Panc1 (cell line): ENCODE data around the gene FAM200B. TPM values are rescaled to one million over a fixed set of nuclear protein-coding genes. Genes with fewer than 3 reads are reported as not detected.

Source experiments
- ATAC-seq: fragments of 200-7000 bp; cut with Tn5 transposase; 2 replicates; pipeline ENCODE4 v1.9.1; 2020; ENCODE audit warnings: mild to moderate bottlenecking, moderate library complexity
- BruUV-seq: library from RNA; stranded (reverse); fragments of 400-500 nt; replicated peaks from 2 replicates; lab custom pipeline; 2021; lab: Mats Ljungman, UMichigan
- CTCF ChIA-PET: fragments of 300-600 bp; sonication (Branson Sonifier 250); formaldehyde crosslinking; loops from one replicate; lab custom pipeline; 2022; ENCODE audit warnings: antibody characterized with exemption; lab: Charles Lee
- POLR2A ChIA-PET: fragments of 300-600 bp; sonication (Branson Sonifier 250); formaldehyde crosslinking; loops from one replicate; lab custom pipeline; 2022; ENCODE audit warnings: antibody characterized with exemption; lab: Charles Lee
- DNase-seq: peaks from one replicate; pipeline ENCODE4 v3.0.0-alpha.2; 2010; ENCODE audit warnings: low read depth, low spot score
- H3K27ac ChIP-seq: 2 replicates; pipeline ENCODE4 v1.5.1; 2011; ENCODE audit warnings: mild to moderate bottlenecking, low read length, inconsistent platforms
- H3K27me3 ChIP-seq: fragments of 200-500 bp; sonication (Bioruptor generic); 2 replicates; pipeline ENCODE4 v1.6.0; 2014; ENCODE audit warnings: low read length, inconsistent platforms; ENCODE audit not compliant: control insufficient read depth, insufficient read depth
- H3K36me3 ChIP-seq: fragments of 200-500 bp; sonication (Bioruptor generic); 2 replicates; pipeline ENCODE4 v1.5.1; 2014; ENCODE audit warnings: inconsistent platforms, mild to moderate bottlenecking, low read length, moderate library complexity; ENCODE audit not compliant: control insufficient read depth, insufficient read depth
- H3K4me1 ChIP-seq: 2 replicates; pipeline ENCODE4 v1.5.1; 2011; ENCODE audit warnings: inconsistent platforms, mild to moderate bottlenecking, low read length, moderate library complexity; ENCODE audit not compliant: control insufficient read depth, insufficient read depth
- H3K4me3 ChIP-seq, 2 experiments: 2 replicates each; pipeline ENCODE4 v1.5.1; 2011 to 2012; ENCODE audit warnings: low read depth in 2 of 2, low read length in 2 of 2, mild to moderate bottlenecking in 2 of 2, inconsistent platforms in 1 of 2, moderate library complexity in 1 of 2
- H3K9me3 ChIP-seq: fragments of 200-500 bp; sonication (Bioruptor generic); 2 replicates; pipeline ENCODE4 v1.5.1; 2014; ENCODE audit warnings: low read depth, mild to moderate bottlenecking, inconsistent platforms, low read length, moderate library complexity; ENCODE audit not compliant: control insufficient read depth, insufficient read depth
- POLR2AphosphoS5 ChIP-seq: IDR thresholded peaks from 2 replicates; pipeline ENCODE4 v1.6.1; 2012; ENCODE audit warnings: mild to moderate bottlenecking, low read depth, low read length, moderate library complexity
- SIN3A ChIP-seq: IDR thresholded peaks from 2 replicates; pipeline ENCODE4 v1.6.1; 2012; ENCODE audit warnings: low read depth, mild to moderate bottlenecking, low read length, moderate library complexity, borderline replicate concordance; ENCODE audit not compliant: insufficient read depth
- TCF7L2 ChIP-seq: IDR thresholded peaks from 2 replicates; pipeline ENCODE4 v1.6.1; 2011; ENCODE audit warnings: mild to moderate bottlenecking, low read depth, low read length, inconsistent platforms
- in situ Hi-C: cut with HindIII; loops from 2 replicates; pipeline ENCODE4 v1.10.0; 2016; ENCODE audit warnings: low sequenced_read_pairs, low pct_unique_long_range_greater_than_20kb
- intact Hi-C: fragments of 100-400 bp; cut with micrococcal nuclease; formaldehyde crosslinking; loops from one replicate; pipeline ENCODE4 v1.10.0; 2022; ENCODE audit not compliant: unreplicated experiment
- total RNA-seq: library from RNA; stranded (reverse); gene quantifications from one replicate; pipeline ENCODE4 v1.2.1, GENCODE V29; 2021; ENCODE audit not compliant: unreplicated experiment
- TF ChIP-seq, protein P1 (sequence below): fragments of 450-650 bp; IDR thresholded peaks from 2 replicates; pipeline ENCODE4 v1.5.1; 2017; ENCODE audit warnings: mild to moderate bottlenecking
- TF ChIP-seq, protein P2 (sequence below), 2 experiments: IDR thresholded peaks; 2 replicates each; pipeline ENCODE4 v1.6.1; 2011 to 2012; ENCODE audit warnings: low read depth in 2 of 2, control low read depth in 1 of 2, low read length in 1 of 2, mild to moderate bottlenecking in 1 of 2, moderate library complexity in 1 of 2; ENCODE audit not compliant: insufficient read depth in 1 of 2

The FAM200B gene
- total RNA-seq, 1 experiment from 2014 or later = 15.2 TPM

GRCh38 chr4:15690020-15690809 lies 8.6 kb downstream of the FAM200B start:
- Histone ChIP-seq H3K27me3 (no peaks in the 10 kb centered on the region), H3K4me1 (no peaks in the 10 kb centered on the region), H3K27ac (no peak overlapping the region), H3K4me3 (no peak overlapping the region), H3K36me3 (peaks cover 12% of the 10 kb centered on the region; the same call in 1 of the 2 replicates), H3K9me3 (no peaks in the 10 kb centered on the region)
- POLR2A ChIA-PET = interaction anchor here (0.6 to 1.1 kb wide), 2 partner anchors 9 to 20 kb away, joined by 3 to 4 read pairs; partner anchors contain the start of gene FAM200B
- intact Hi-C loops (no loop called here), in situ Hi-C loops (no loop called here)
- no TSS peak for BruUV-seq
- no peak for TF ChIP-seq POLR2AphosphoS5
- TF ChIP-seq, protein P1, sequence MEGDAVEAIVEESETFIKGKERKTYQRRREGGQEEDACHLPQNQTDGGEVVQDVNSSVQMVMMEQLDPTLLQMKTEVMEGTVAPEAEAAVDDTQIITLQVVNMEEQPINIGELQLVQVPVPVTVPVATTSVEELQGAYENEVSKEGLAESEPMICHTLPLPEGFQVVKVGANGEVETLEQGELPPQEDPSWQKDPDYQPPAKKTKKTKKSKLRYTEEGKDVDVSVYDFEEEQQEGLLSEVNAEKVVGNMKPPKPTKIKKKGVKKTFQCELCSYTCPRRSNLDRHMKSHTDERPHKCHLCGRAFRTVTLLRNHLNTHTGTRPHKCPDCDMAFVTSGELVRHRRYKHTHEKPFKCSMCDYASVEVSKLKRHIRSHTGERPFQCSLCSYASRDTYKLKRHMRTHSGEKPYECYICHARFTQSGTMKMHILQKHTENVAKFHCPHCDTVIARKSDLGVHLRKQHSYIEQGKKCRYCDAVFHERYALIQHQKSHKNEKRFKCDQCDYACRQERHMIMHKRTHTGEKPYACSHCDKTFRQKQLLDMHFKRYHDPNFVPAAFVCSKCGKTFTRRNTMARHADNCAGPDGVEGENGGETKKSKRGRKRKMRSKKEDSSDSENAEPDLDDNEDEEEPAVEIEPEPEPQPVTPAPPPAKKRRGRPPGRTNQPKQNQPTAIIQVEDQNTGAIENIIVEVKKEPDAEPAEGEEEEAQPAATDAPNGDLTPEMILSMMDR = no peak
- TF ChIP-seq, protein P2, sequence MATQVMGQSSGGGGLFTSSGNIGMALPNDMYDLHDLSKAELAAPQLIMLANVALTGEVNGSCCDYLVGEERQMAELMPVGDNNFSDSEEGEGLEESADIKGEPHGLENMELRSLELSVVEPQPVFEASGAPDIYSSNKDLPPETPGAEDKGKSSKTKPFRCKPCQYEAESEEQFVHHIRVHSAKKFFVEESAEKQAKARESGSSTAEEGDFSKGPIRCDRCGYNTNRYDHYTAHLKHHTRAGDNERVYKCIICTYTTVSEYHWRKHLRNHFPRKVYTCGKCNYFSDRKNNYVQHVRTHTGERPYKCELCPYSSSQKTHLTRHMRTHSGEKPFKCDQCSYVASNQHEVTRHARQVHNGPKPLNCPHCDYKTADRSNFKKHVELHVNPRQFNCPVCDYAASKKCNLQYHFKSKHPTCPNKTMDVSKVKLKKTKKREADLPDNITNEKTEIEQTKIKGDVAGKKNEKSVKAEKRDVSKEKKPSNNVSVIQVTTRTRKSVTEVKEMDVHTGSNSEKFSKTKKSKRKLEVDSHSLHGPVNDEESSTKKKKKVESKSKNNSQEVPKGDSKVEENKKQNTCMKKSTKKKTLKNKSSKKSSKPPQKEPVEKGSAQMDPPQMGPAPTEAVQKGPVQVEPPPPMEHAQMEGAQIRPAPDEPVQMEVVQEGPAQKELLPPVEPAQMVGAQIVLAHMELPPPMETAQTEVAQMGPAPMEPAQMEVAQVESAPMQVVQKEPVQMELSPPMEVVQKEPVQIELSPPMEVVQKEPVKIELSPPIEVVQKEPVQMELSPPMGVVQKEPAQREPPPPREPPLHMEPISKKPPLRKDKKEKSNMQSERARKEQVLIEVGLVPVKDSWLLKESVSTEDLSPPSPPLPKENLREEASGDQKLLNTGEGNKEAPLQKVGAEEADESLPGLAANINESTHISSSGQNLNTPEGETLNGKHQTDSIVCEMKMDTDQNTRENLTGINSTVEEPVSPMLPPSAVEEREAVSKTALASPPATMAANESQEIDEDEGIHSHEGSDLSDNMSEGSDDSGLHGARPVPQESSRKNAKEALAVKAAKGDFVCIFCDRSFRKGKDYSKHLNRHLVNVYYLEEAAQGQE (IDR thresholded peaks at IDR 0.05; ENCODE audit: insufficient read depth in 1 of 2, low read depth in 2 of 2, low read length in 1 of 2) = no peak
- TF ChIP-seq TCF7L2 = no peak
- TF ChIP-seq SIN3A = no peak
- ATAC-seq (peak; percentile 76), DNase-seq (no peak)
- CTCF ChIA-PET = no interaction called here

DNA sequence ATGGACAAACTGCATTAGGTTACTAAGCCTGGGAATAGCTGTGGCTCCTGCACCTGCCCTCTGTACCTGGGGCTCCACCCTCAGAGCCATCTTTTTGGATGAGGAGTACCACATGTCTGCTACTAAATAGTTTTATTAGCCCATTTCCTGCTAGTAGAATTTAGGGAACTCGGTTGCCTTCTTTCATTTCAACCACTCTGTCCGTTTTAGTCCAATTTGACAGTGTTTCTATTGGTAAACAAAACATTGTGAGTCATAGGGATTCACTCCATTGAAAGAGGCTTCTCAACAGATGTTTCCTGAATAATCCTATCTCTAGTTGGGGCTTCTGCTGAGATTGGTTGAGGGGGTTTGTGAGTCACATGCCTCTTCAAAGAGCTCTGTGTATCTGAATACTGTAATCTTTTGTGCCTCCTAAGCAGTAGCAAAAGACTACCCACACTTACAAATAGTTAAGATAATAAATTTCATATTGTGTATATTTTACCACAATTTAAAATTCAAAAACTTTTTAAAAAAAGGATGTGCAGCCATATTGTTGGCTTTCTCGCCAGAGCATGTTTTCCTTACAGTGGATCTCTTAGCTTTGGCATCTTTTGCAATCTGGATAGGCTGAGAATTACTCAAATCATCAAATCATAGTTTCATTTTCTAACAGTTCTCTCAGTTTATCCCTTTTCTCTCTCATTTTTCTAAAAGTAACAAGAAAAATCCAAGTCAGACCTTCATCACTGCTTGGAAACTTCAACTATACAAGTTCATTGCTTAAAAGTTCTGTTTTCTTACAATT lies 9.9 kb downstream of the FAM200B start:
- Histone ChIP-seq H3K27me3 (no peaks in the 10 kb centered on the region), H3K36me3 (peaks cover 9% of the 10 kb centered on the region; the same call in 1 of the 2 replicates), H3K27ac (no peak overlapping the region), H3K9me3 (no peaks in the 10 kb centered on the region), H3K4me3 (no peak overlapping the region), H3K4me1 (no peaks in the 10 kb centered on the region)
- intact Hi-C loops (no loop called here), in situ Hi-C loops (no loop called here)
- ChIA-PET CTCF (no interaction called here), POLR2A (interaction anchor here (1.1 kb wide), 1 partner anchor 10 kb away, joined by 4 read pairs; the partner anchor contains the start of gene FAM200B)
- DNase-seq (no peak), ATAC-seq (no peak)
- no TSS peak for BruUV-seq
- TF ChIP-seq, protein P2 (IDR thresholded peaks at IDR 0.05; ENCODE audit: insufficient read depth in 1 of 2, low read depth in 2 of 2, low read length in 1 of 2) = no peak
- TF ChIP-seq POLR2AphosphoS5 (no peak), TCF7L2 (no peak)
- TF ChIP-seq, protein P1 = no peak
